HepG2 (cell line): ENCODE results near the gene ADAM15. TPM values are rescaled to one million over a fixed set of nuclear protein-coding genes. Genes with fewer than 3 reads are reported as not detected.

Experiments used
- CHD4 ChIP-seq: fragments of 200-600 bp; sonication (generic); IDR thresholded peaks from 2 replicates; pipeline ENCODE4 v1.7.0; 2017; ENCODE audit warnings: mild to moderate bottlenecking, low read length, borderline replicate concordance
- LCORL ChIP-seq, 2 experiments: fragments of 450-650 bp in 1 of 2; sonication (generic) in 1 of 2; formaldehyde crosslinking in 1 of 2; IDR thresholded peaks; 2 replicates each; pipeline versions ENCODE4 v1.5.0 to v1.6.1; 2017 to 2020; ENCODE audit warnings: antibody characterized with exemption in 1 of 2, missing genetic modification reagents in 1 of 2
- MATR3 ChIP-seq: sonication (generic); formaldehyde crosslinking; IDR thresholded peaks from 2 replicates; pipeline ENCODE4 v1.4.0; 2020; ENCODE audit warnings: missing genetic modification reagents
- NR2F2 ChIP-seq: IDR thresholded peaks from 2 replicates; pipeline ENCODE4 v1.6.1; 2012; ENCODE audit warnings: low read depth, inconsistent platforms, borderline replicate concordance
- PBX3 ChIP-seq: sonication (generic); formaldehyde crosslinking; IDR thresholded peaks from 2 replicates; pipeline ENCODE4 v1.8.1; 2023; ENCODE audit warnings: missing genetic modification reagents, inconsistent platforms, borderline replicate concordance
- POGK ChIP-seq: sonication (generic); formaldehyde crosslinking; conservative IDR thresholded peaks from 2 replicates; pipeline ENCODE4 v1.8.0; 2022; ENCODE audit warnings: mild to moderate bottlenecking, moderate library complexity, missing genetic modification reagents
- TFDP2 ChIP-seq: sonication (generic); formaldehyde crosslinking; IDR thresholded peaks from 2 replicates; pipeline ENCODE4 v1.4.0; 2020; ENCODE audit warnings: missing genetic modification reagents
- THAP8 ChIP-seq: sonication (generic); formaldehyde crosslinking; IDR thresholded peaks from 2 replicates; pipeline ENCODE4 v1.5.1; 2020; ENCODE audit warnings: missing genetic modification reagents, mild to moderate bottlenecking, borderline replicate concordance
- ZC3H13 ChIP-seq: sonication (generic); formaldehyde crosslinking; IDR thresholded peaks from 2 replicates; pipeline ENCODE4 v1.8.1; 2023; ENCODE audit warnings: mild to moderate bottlenecking, missing genetic modification reagents, moderate library complexity
- ZFP36L1 ChIP-seq: sonication (generic); formaldehyde crosslinking; IDR thresholded peaks from 2 replicates; pipeline ENCODE4 v1.8.0; 2022; ENCODE audit warnings: mild to moderate bottlenecking, missing genetic modification reagents, moderate library complexity
- ZFY ChIP-seq: sonication (generic); formaldehyde crosslinking; IDR thresholded peaks from 2 replicates; pipeline ENCODE4 v1.4.0; 2020; ENCODE audit warnings: missing genetic modification reagents
- ZNF24 ChIP-seq: fragments of 450-650 bp; IDR thresholded peaks from 2 replicates; pipeline ENCODE4 v1.6.1; 2017; ENCODE audit warnings: antibody characterized with exemption, mild to moderate bottlenecking
- ZNF275 ChIP-seq: sonication (generic); formaldehyde crosslinking; IDR thresholded peaks from 2 replicates; pipeline ENCODE4 v1.8.0; 2022; ENCODE audit warnings: missing genetic modification reagents, mild to moderate bottlenecking, inconsistent platforms, borderline replicate concordance
- ZNF280D ChIP-seq: sonication (generic); formaldehyde crosslinking; IDR thresholded peaks from 2 replicates; pipeline ENCODE4 v1.5.1; 2020; ENCODE audit warnings: mild to moderate bottlenecking, missing genetic modification reagents
- ZNF432 ChIP-seq: sonication (generic); formaldehyde crosslinking; IDR thresholded peaks from 2 replicates; pipeline ENCODE4 v1.5.0; 2020; ENCODE audit warnings: missing genetic modification reagents, mild to moderate bottlenecking, borderline replicate concordance
- ZNF577 ChIP-seq: sonication (generic); formaldehyde crosslinking; IDR thresholded peaks from 2 replicates; pipeline ENCODE4 v1.4.0; 2020; ENCODE audit warnings: mild to moderate bottlenecking, low read depth, missing genetic modification reagents, borderline replicate concordance
- ZNF777 ChIP-seq: sonication (generic); formaldehyde crosslinking; IDR thresholded peaks from 2 replicates; pipeline ENCODE4 v1.4.0; 2020; ENCODE audit warnings: missing genetic modification reagents
- ZNF850 ChIP-seq: sonication (generic); formaldehyde crosslinking; conservative IDR thresholded peaks from 2 replicates; pipeline ENCODE4 v1.9.0; 2021; ENCODE audit warnings: mild to moderate bottlenecking, missing genetic modification reagents
- polyA plus RNA-seq, 8 experiments: library from polyadenylated mRNA; depleted of rRNA in 3 of 8; stranded (reverse) in 7 of 8; unstranded in 1 of 8; fragments of >200 nt; fragmentation: Illumina TruSeq in 4 of 8; extraction: Trizol in 4 of 8; gene quantifications; 2 replicates each; pipeline versions ENCODE4 v1.2.1 to v1.2.3, GENCODE V29; 2011 to 2016; ENCODE audit warnings: low read depth in 4 of 8, missing spikeins in 1 of 8, mixed read lengths in 1 of 8; ENCODE audit not compliant: insufficient read depth in 1 of 8
- total RNA-seq, 5 experiments: library from RNA; depleted of rRNA; stranded (reverse); fragments of >200 nt; fragmentation: Illumina TruSeq; extraction: Trizol; gene quantifications; 2 replicates each; pipeline ENCODE4 v1.2.3, GENCODE V29; 2016; ENCODE audit warnings: low read depth in 1 of 5

The ADAM15 gene
- total and polyA plus RNA-seq, 2 of the 13 experiments (the other 11 are each of a cell fraction or from before 2014, with no cell fraction given): 17.9 to 25.6 TPM

- TF ChIP-seq ZC3H13 (CRISPR knock-in tag): no peak
- no peak for TF ChIP-seq ZNF577 (CRISPR knock-in tag)
- no peak for TF ChIP-seq MATR3 (CRISPR knock-in tag)
- no peak for TF ChIP-seq ZFP36L1 (CRISPR knock-in tag)
- no peak for TF ChIP-seq LCORL (IDR thresholded peaks at IDR 0.05)
- TF ChIP-seq LCORL (CRISPR knock-in tag; IDR thresholded peaks at IDR 0.05): no peak
- TF ChIP-seq ZNF275 (CRISPR knock-in tag): no peak
- no peak for TF ChIP-seq PBX3 (CRISPR knock-in tag)
- TF ChIP-seq ZNF432 (CRISPR knock-in tag): no peak
- TF ChIP-seq THAP8 (CRISPR knock-in tag): no peak
- TF ChIP-seq ZNF850 (CRISPR knock-in tag): no peak
- TF ChIP-seq ZFY (CRISPR knock-in tag): no peak
- TF ChIP-seq ZNF24: no peak
- no peak for TF ChIP-seq POGK (CRISPR knock-in tag)
- no peak for TF ChIP-seq TFDP2 (CRISPR knock-in tag)
- no peak for TF ChIP-seq CHD4
- TF ChIP-seq ZNF280D (CRISPR knock-in tag): no peak
- no peak; the same call in 1 of the 2 replicates for TF ChIP-seq NR2F2
- no peak for TF ChIP-seq ZNF777 (CRISPR knock-in tag)
These were observed 47.3 kb upstream of the ADAM15 start (continued) for GRCh38 chr1:155003766-155004351.
